K562 (cell line): ENCODE measurements around the gene GAP43. TPM values are rescaled to one million over a fixed set of nuclear protein-coding genes. Genes with fewer than 3 reads are reported as not detected.
"Not testable (repeated sequence)": the region's sequence is repeated elsewhere in the genome, so short reads cannot be mapped to it uniquely, and the experiment has no call there.

Source experiments
- ATAC-seq: fragments of 200-7000 bp; cut with Tn5 transposase; 3 replicates; pipeline ENCODE4 v1.9.1; 2020; ENCODE audit warnings: moderate library complexity
- BruUV-seq: library from RNA; stranded (reverse); fragments of 400-500 nt; replicated peaks from 2 replicates; lab custom pipeline; 2021; lab: Mats Ljungman, UMichigan
- CTCF ChIA-PET: fragments of 300-600 bp; formaldehyde crosslinking; extraction: SDS; loops from one replicate; lab custom pipeline; 2021; ENCODE audit warnings: low intra/inter-chr PET ratio; lab: Yijun Ruan, JAX
- POLR2A ChIA-PET: fragments of 300-600, 350-650 bp; sonication (Branson Sonifier 250); formaldehyde crosslinking; extraction: SDS; loops from one replicate; lab custom pipeline; 2021; ENCODE audit warnings: antibody characterized with exemption, inconsistent platforms; lab: Yijun Ruan, JAX
- DNase-seq, 4 experiments: peaks; one replicate each; pipeline versions ENCODE4 v3.0.0 to v3.0.0-alpha.2; 2011 to 2018; ENCODE audit warnings: low spot score in 3 of 4, mixed read lengths in 3 of 4; ENCODE audit errors: extremely low read depth in 1 of 4
- FAIRE-seq: peaks from 2 replicates; lab custom pipeline; 2011; peaks lifted over from hg19 to GRCh38; lab: Jason Lieb, UNC
- H2AFZ ChIP-seq: 2 replicates; pipeline ENCODE4 v1.6.0; 2011; ENCODE audit warnings: low read depth, low read length, control low read depth, inconsistent platforms
- H3K27ac ChIP-seq: fragments of 200-600 bp; 3 replicates; pipeline ENCODE4 v1.8.0; 2011; ENCODE audit warnings: low read depth, mild to moderate bottlenecking, control low read depth, inconsistent platforms, low read length, moderate library complexity, mixed read lengths; ENCODE audit errors: extremely low read depth
- H3K27me3 ChIP-seq, 2 experiments: fragments of 300-600 bp in 1 of 2; 2 replicates in 1 of 2; 3 replicates in 1 of 2; pipeline versions ENCODE4 v1.6.0 to v1.8.0; 2011; ENCODE audit warnings: inconsistent platforms in 2 of 2, low read length in 2 of 2, mild to moderate bottlenecking in 1 of 2, mixed read lengths in 1 of 2, moderate library complexity in 1 of 2; ENCODE audit not compliant: control insufficient read depth in 2 of 2, insufficient read depth in 2 of 2
- H3K36me3 ChIP-seq: fragments of 300-600 bp; 3 replicates; pipeline ENCODE4 v1.8.0; 2011; ENCODE audit warnings: mild to moderate bottlenecking, low read length, inconsistent platforms; ENCODE audit not compliant: control insufficient read depth, insufficient read depth
- H3K4me1 ChIP-seq, 2 experiments: fragments of 200-600 bp in 1 of 2; replicated peaks in 1 of 2; 2 replicates in 1 of 2; 3 replicates in 1 of 2; pipeline versions ENCODE4 v1.5.1 to v1.8.0; 2011; ENCODE audit warnings: inconsistent platforms in 2 of 2, low read length in 2 of 2, mild to moderate bottlenecking in 1 of 2, mixed read lengths in 1 of 2, moderate library complexity in 1 of 2; ENCODE audit not compliant: control insufficient read depth in 2 of 2, insufficient read depth in 2 of 2
- H3K4me2 ChIP-seq: 2 replicates; pipeline ENCODE4 v1.6.1; 2011; ENCODE audit warnings: low read length, control low read depth, inconsistent platforms, mixed read lengths; ENCODE audit not compliant: insufficient read depth
- H3K4me3 ChIP-seq: fragments of 200-600 bp; sonication (generic), shearing (Covaris generic); 2 replicates; pipeline ENCODE4 v1.5.1; 2016; ENCODE audit warnings: control low read depth, inconsistent platforms
- H3K79me2 ChIP-seq: fragments of 200-600 bp; 3 replicates; pipeline ENCODE4 v1.8.0; 2011; ENCODE audit warnings: low read length, inconsistent platforms; ENCODE audit not compliant: control insufficient read depth, insufficient read depth
- H3K9ac ChIP-seq, 2 experiments: 2 replicates each; pipeline versions ENCODE4 v1.6.0 to v1.6.1; 2011; ENCODE audit warnings: low read depth in 2 of 2, low read length in 2 of 2, control low read depth in 1 of 2, inconsistent platforms in 1 of 2, mild to moderate bottlenecking in 1 of 2, mixed read lengths in 1 of 2; ENCODE audit not compliant: insufficient read depth in 1 of 2
- H3K9me1 ChIP-seq: one replicate; pipeline ENCODE4 v1.6.0; 2011; ENCODE audit warnings: inconsistent platforms, mild to moderate bottlenecking, low read length, moderate library complexity; ENCODE audit not compliant: control insufficient read depth, insufficient read depth
- H3K9me3 ChIP-seq: replicated peaks from 2 replicates; pipeline ENCODE4 v1.5.1; 2011; ENCODE audit warnings: low read depth, low read length, inconsistent platforms; ENCODE audit not compliant: control insufficient read depth, insufficient read depth
- H4K20me1 ChIP-seq: replicated peaks from 2 replicates; pipeline ENCODE4 v1.6.1; 2011; ENCODE audit warnings: low read length, inconsistent platforms, mixed read lengths; ENCODE audit not compliant: control insufficient read depth, insufficient read depth
- CC2D1A ChIP-seq: fragments of 450-650 bp; IDR thresholded peaks from 2 replicates; pipeline ENCODE4 v1.6.1; 2017; ENCODE audit warnings: mild to moderate bottlenecking
- CEBPB ChIP-seq: fragments of 450-650 bp; IDR thresholded peaks from 2 replicates; pipeline ENCODE4 v1.6.1; 2016; ENCODE audit warnings: missing genetic modification characterization, missing compliant biosample characterization
- CHD4 ChIP-seq: fragments of 200-600 bp; sonication (generic); IDR thresholded peaks from 3 replicates; pipeline ENCODE4 v1.6.1; 2012; ENCODE audit warnings: low read depth, mild to moderate bottlenecking, mixed read lengths, low read length, inconsistent platforms; ENCODE audit not compliant: insufficient read depth, insufficient replicate concordance, poor library complexity, severe bottlenecking
- ESRRA ChIP-seq: fragments of 450-650 bp; IDR thresholded peaks from 2 replicates; pipeline ENCODE4 v1.6.1; 2014; ENCODE audit warnings: low read depth, mild to moderate bottlenecking, moderate library complexity, borderline replicate concordance
- IRF9 ChIP-seq: fragments of 450-650 bp; IDR thresholded peaks from 2 replicates; pipeline ENCODE4 v1.6.1; 2016; ENCODE audit warnings: missing biosample characterization, missing genetic modification characterization
- NFATC3 ChIP-seq: fragments of 450-650 bp; IDR thresholded peaks from 2 replicates; pipeline ENCODE4 v1.6.1; 2017; ENCODE audit warnings: mild to moderate bottlenecking
- WGBS: fragments of 100-300 bp; shearing (Covaris generic); methylation state at CpG from one replicate; pipeline ENCODE4 v1.1.6; 2016; ENCODE audit warnings: low coverage, mixed read lengths; ENCODE audit not compliant: insufficient coverage; ENCODE audit errors: missing lambda C conversion rate; 5-methylcytosine and 5-hydroxymethylcytosine counted together
- in situ Hi-C: fragments of 300-500 bp; cut with MboI; formaldehyde crosslinking; loops from 4 replicates; pipeline ENCODE4 v1.15.0; 2018; ENCODE audit warnings: inconsistent platforms, mixed read lengths
- intact Hi-C: fragments of 100-400 bp; cut with micrococcal nuclease; formaldehyde crosslinking; loops from 2 replicates; pipeline ENCODE4 v1.14.2; 2022
- polyA plus RNA-seq, 8 experiments: library from polyadenylated mRNA; depleted of rRNA in 4 of 8; stranded (reverse) in 5 of 8; unstranded in 3 of 8; fragments of >200 nt; fragmentation: Nextera tagmentation in 2 of 8; fragmentation: Illumina TruSeq in 1 of 8; extraction: Ambion mirVana in 2 of 8; extraction: Trizol in 1 of 8; gene quantifications; 2 replicates each; pipeline versions ENCODE4 v1.2.1 to v1.2.3, GENCODE V29; 2011 to 2014; ENCODE audit warnings: inconsistent platforms in 1 of 8, missing spikeins in 1 of 8
- total RNA-seq, 7 experiments: library from RNA; depleted of rRNA in 6 of 7; stranded (reverse); fragments of >200 nt in 6 of 7; fragmentation: Illumina TruSeq in 2 of 7; extraction: Trizol in 2 of 7; gene quantifications; 2 replicates each; pipeline versions ENCODE4 v1.2.1 to v1.2.3, GENCODE V29; 2011 to 2021; ENCODE audit warnings: low replicate concordance in 1 of 7

Gene GAP43
- total and polyA plus RNA-seq, 9 of the 15 experiments (the other 6 are each of a cell fraction or from before 2014, with no cell fraction given), result 0.04 to 0.11 (median 0.09) TPM; not detected in 6

- Histone ChIP-seq H3K4me3 (no peak overlapping the region), H3K4me2 (no peak overlapping the region), H3K79me2 (no peaks in the 10 kb centered on the region), H3K27me3 (no peaks in the 10 kb centered on the region; a peak in 1 of 5 replicates), H2AFZ (no peak overlapping the region), H3K9me3 (no peaks in the 10 kb centered on the region), H3K9me1 (no peaks in the 10 kb centered on the region), H3K27ac (no peak overlapping the region), H4K20me1 (no peaks in the 10 kb centered on the region), H3K9ac (no peak overlapping the region), H3K36me3 (no peaks in the 10 kb centered on the region), H3K4me1 (no peaks in the 10 kb centered on the region)
- intact Hi-C loops, result no loop called here
- ChIA-PET POLR2A (no interaction called here), CTCF (no interaction called here)
- no peak for FAIRE-seq
- DNase-seq, result no peak
- ATAC-seq, result no peak
- TF ChIP-seq CHD4 (no peak), IRF9 (tag) (no peak), ESRRA (no peak), NFATC3 (no peak), CC2D1A (no peak)
- no TSS peak for BruUV-seq
- in situ Hi-C loops, result no loop called here
- WGBS, result 0% methylated on average over 1 of the region's 1 CpG
Measured at GRCh38 chr3:115727135-115727534, 103.8 kb downstream of the GAP43 start.

GRCh38 chr3:115728013-115728412, 104.7 kb downstream of the GAP43 start:
- BruUV-seq, result no TSS peak
- intact Hi-C loops, result no loop called here
- no peaks in the 10 kb centered on the region for H3K9me1 ChIP-seq

GRCh38 chr3:115736341-115736740, 113.0 kb downstream of the GAP43 start:
- H3K36me3 ChIP-seq, H3K4me2 ChIP-seq, intact Hi-C loops, in situ Hi-C loops, H3K27ac ChIP-seq, H3K4me3 ChIP-seq, H3K27me3 ChIP-seq, CTCF ChIA-PET, FAIRE-seq, H4K20me1 ChIP-seq, H3K9ac ChIP-seq, H3K9me3 ChIP-seq, DNase-seq, H3K9me1 ChIP-seq, H2AFZ ChIP-seq, H3K79me2 ChIP-seq, H3K4me1 ChIP-seq, POLR2A ChIA-PET, ATAC-seq, BruUV-seq: not testable (repeated sequence)
- 0% methylated on average over 1 of the region's 3 CpGs for WGBS

More at GRCh38 chr3:115728013-115728412, 104.7 kb downstream of the GAP43 start:
- H2AFZ ChIP-seq, result no peak overlapping the region
- H3K4me3 ChIP-seq, result no peak overlapping the region
- no peak for TF ChIP-seq CEBPB (tag)
- H3K79me2 ChIP-seq, result no peaks in the 10 kb centered on the region
- H3K4me2 ChIP-seq, result no peak overlapping the region
- H3K36me3 ChIP-seq, result no peaks in the 10 kb centered on the region
- H3K9me3 ChIP-seq, result no peaks in the 10 kb centered on the region
- CTCF ChIA-PET, result no interaction called here
- FAIRE-seq (no peak), ATAC-seq (no peak), DNase-seq (no peak)
- no peaks in the 10 kb centered on the region; a peak in 1 of 5 replicates for H3K27me3 ChIP-seq
- in situ Hi-C loops, result no loop called here
- POLR2A ChIA-PET, result no interaction called here
- no peaks in the 10 kb centered on the region for H4K20me1 ChIP-seq
- H3K9ac ChIP-seq, result no peak overlapping the region
- H3K27ac ChIP-seq, result no peak overlapping the region
- H3K4me1 ChIP-seq, result no peaks in the 10 kb centered on the region
